GM21447 (cell line): Measurements from ENCODE around the gene S100PBP.

ENCODE experiments used
- ATAC-seq: cut with Tn5 transposase; IDR thresholded peaks from one replicate; pipeline ENCODE4 v1.9.1; 2021; ENCODE audit not compliant: unreplicated experiment

The S100PBP gene

DNA sequence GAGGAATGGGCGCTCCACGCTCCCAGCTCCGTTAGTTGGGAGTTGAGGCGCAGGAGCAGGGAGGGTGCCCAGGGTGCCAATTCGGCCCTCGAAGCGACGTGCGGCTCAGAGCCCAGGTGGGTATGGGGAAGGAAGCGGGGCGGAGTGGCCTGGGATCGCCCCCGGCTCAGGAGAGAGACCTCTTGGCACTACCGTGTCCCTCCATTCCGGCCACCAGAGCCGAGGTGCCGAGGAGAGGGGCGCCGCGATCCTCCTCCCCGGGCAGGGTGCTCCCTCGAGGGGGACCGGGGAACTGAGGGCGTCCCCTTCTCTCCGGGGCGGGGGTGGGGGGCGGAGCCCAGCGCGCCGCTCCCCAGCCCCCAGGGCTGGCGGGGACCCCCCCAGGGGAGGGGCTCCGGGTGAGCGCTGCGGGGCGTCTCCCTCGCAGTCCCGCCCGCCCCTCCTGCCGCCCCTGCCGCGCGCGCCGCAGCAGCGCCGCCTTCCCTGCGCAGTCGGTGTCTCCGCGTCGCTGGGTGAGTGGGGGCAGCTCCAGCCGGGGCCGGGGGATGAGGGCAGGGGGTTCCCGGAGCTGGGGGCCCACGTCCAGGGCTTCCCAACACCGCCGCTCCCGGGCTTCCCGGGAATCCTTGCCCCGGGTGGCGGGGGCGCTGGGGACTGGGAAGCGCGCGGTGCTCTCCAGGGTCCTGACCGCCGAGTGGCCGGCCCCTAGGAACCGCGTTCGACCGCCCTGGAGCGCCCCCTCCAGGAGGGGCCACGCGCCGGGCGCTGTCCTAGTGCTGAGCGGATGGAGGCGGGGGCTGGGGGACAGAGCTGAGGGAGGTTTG is 68.8 kb downstream of the S100PBP start, which contains the start of gene HPCA:
TSS of gene HPCA (plus strand) at position 488 of the 824 bp plus-strand sequence. CDS start 2,408 bp downstream, outside the sequence.
- no peak for ATAC-seq

DNA sequence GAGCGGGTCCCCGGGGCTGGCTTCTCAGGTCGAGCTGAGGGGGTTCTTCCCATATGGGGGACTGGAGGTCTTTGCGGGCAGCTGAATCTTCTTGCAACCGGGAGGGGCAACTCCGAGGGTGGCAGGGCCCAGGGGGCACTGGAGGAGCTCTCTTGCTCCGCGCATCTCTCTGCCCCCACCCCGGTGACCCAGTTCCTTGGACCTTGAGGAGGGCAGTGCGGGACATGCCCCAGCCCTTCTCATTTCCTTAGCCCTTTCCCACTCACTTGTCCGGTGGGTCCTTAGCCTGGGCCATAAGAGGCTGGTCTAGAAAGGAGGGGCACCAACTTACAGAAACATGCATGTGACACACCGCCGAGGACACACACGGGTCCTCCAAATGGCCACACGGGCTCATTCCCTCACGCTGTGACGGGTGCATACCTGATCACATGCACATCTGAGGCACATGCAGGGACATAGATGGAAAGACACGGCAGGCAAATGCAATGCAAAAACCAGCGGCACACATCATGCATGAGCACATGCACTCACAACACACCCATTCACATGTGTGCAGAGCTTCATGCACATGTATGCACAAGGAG is 69.5 kb downstream of the S100PBP start:
- no peak for ATAC-seq

DNA sequence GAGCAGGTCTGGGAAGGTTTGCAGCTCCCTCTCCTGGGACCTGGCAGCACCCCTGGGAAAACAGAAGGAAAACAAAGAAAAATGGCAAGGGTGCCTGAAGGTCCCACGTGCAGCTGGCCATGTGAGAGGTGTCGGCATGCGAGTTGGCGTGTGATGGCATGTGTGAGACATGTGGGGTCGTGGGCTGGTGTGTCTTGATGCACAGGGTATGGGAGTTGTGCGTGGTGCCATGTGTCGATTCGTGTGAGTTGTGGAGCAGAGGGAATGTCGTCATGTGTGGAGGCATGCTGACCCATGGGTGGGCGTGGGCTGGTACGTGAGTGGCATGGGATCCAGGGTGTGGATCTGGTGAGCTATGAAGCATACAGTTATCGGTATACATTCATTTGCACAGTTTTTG is 70.2 kb downstream of the S100PBP start:
- ATAC-seq: no peak

DNA sequence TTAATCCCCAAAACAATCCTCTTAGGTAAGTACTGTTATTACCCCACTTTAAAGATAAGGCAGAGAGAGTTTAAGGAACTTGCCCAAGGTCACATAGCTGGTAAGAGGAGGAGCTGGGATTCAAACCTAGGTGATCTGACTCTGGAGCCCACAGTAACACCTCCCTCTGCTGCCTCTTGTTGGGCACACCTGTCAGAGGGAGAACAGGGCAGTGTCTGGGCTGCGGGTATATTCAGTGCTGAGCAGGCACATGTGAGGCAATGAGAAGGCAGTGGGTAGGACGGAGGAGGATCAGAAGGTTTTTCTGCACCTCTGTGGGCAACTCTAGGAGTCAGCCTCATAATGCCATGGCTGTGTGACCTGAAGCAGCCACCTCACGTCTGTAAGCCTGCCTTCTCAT is 70.7 kb downstream of the S100PBP start:
- ATAC-seq: no peak

DNA sequence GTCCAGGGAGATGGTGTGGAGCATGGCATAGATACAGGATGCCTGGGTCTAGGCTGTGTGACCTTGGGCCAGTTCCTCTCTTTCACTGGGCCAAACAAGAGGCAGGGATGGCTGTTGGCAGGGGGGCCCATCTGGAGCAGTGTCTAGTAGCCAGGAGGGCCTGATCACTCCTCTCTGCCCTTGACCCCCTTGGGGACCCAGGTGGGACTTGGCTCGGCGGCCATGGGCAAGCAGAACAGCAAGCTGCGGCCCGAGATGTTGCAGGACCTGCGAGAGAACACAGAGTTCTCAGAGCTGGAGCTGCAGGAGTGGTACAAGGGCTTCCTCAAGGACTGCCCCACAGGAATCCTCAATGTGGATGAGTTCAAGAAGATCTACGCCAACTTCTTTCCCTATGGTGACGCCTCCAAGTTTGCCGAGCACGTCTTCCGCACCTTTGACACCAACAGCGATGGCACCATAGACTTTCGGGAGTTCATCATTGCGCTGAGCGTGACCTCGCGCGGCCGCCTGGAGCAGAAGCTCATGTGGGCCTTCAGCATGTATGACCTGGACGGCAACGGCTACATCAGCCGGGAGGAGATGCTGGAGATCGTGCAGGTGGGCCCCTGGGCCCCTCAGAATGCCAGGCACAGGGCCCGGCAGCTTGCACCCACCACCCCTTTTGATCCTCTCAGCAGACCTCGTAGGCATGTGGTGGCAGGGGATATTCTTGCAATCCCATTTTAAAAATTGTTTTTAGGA is 71.4 kb downstream of the S100PBP start:
- no peak for ATAC-seq

DNA sequence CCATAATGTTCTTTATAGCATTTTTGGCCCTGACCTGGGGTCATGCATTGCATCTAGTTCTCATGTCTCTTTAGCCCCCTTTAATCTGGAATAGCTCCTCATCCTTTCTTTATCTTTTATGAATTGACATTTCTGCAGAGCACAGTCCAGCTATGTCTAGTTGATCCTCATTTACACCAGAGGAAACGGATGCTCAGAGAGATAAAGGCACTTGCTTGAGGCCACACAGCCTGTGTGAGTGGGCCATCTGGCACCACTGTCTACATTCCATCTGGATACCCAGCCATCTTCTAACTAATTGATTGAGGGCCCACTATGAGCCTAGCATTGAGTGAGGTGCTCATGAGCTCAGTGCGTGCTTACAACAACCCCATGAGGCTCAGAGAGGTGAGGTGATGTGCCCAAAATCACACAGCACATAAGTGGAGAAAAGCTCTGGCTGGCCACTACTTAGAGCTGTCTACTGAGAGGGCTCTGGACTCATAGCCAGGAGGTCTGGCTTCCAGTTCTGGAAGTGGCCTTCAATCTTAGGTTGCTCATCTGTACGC is 72.4 kb downstream of the S100PBP start:
- no peak for ATAC-seq

DNA sequence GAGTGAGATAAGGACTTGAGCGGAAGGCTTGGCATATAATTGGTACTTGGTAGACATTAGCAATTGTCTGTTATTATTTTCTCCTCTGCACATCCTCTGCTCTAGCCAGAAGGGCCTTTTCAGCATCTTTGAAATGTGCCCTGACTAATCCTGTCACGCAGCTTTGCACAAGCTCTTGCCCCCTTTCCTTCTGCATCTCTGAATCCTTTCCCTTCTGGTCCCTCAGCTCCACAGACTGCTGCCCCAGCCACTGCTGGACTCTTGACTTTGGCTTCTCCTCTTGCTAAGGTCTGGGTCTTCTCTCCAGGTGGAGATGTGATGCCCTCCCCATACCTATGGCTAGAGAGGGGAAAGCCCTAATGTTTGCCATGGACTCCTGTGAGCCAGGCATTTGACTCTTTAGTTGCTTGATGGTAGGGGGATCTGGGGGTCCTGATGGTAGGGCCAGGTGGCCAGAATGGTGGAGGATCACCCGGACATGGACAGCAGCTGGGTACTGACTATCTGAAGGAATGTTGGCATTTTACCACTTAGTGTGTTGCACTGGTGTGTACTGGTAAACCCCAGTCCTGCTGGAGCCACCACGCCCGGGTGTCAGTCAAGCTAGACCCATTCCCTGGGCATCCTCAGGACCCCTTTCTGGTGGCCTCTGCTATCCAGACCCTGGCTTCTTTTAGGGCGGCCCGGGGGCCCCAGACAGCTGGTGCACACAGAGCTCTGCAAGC is 73.2 kb downstream of the S100PBP start:
- ATAC-seq: no peak

DNA sequence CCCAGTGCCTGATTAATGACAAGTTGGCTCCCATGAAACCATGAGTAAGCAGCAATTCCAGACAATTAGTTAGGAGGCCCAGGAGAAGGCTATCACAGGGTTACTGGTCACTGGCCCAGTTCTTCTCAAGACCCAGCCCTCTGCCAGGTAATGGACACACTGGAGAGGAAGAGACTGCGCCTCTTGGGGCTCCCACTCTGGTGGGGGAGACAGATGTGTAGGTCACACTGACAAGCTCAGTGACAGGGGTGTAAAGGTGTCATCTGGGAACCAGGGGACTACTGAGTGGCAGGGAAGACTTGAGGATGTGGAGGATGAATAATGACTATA is 73.8 kb downstream of the S100PBP start:
- no peak for ATAC-seq

DNA sequence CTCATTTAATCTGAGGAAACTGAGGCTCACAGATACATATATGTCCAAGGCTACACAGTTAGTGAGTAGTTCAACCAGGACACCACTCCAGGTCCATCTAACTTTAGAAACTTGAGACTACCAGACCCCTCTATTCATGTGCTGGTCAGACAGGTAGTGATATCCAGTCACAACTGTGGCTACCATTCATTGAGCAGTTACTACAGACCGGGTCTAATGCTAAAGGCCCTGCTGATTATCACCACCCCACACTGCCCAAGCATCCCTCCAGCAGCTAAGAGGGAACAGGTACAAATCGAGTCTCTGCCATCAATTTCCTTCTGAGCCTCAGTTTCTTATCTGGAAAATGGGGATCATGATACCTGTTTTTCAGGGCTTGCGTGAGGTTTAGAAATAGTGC is 74.2 kb downstream of the S100PBP start:
- no peak for ATAC-seq

DNA sequence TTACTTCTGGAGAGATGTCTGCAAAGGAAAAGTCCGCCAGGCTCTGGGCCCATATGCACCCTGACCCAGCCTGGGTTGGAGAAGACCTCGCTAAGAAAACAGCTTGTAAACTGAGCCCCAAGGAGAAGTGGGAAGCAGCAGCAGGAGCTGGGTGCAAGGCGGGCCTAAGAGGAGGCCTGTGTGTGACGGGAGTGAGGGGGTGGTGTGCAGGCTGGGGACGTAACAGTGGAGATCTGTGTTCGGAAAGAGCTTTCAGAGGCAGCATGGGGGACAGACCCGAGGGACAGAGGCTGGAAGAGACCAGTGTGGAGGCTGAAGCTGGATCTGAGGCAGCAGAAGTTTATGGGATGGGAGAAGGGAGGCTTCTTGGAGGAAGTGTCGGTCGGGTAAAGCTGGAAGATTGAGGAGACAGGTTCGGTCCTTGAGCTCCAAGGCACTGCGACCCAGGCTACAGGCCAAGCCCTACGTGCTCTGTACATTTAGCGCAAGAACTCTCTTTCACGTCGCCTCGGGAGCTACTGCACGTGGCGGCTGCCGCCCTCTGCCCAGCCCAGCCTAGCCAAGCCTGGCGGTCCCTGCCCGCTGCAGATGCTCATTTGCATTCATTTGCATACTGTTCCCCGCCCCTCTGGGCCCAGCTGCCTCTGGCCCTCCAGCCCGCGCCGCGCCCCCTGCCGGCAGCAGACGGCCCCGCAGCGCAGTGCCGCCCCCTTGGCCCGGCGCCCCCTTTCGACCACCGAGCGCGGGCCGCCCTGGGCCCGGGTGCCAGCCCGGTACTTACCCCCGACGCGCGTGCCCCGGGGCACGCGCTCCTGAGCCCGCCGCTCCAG is 75.1 kb downstream of the S100PBP start:
- ATAC-seq: no peak

DNA sequence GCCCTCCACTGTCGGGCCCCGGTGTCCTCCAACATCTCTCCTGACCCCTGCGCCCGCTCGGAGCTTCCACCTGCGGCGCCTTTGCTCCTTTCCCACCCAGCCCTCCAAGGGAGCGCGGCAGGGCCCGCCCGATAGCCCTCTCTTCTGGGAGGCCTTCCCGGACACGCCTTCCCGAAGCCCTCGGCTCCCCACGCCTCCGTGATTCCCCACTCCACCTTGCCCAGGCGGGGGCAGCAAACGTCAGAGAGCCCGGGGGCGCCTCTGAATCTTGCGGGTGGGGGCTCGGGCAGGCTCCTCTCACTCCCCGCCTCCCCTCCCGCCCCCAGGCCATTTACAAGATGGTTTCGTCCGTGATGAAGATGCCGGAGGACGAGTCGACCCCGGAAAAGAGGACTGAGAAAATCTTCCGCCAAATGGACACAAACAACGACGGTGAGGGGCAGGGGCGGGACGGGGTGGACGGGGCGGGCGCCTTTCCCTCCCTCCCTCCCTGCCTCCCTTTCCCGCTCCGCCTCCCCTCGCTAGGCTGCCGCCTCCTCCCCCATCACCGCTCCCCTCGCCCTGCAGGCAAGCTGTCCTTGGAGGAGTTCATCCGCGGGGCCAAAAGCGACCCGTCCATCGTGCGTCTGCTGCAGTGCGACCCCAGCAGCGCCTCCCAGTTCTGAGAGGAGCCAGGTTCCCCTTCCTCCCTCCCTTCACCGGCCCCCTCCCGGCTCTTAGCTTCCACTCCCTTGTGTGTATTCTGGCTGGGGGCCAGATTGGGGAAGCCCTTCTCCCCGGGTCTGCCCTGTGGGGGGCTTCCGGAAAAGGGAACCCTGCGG is 76.0 kb downstream of the S100PBP start:
- no peak for ATAC-seq

DNA sequence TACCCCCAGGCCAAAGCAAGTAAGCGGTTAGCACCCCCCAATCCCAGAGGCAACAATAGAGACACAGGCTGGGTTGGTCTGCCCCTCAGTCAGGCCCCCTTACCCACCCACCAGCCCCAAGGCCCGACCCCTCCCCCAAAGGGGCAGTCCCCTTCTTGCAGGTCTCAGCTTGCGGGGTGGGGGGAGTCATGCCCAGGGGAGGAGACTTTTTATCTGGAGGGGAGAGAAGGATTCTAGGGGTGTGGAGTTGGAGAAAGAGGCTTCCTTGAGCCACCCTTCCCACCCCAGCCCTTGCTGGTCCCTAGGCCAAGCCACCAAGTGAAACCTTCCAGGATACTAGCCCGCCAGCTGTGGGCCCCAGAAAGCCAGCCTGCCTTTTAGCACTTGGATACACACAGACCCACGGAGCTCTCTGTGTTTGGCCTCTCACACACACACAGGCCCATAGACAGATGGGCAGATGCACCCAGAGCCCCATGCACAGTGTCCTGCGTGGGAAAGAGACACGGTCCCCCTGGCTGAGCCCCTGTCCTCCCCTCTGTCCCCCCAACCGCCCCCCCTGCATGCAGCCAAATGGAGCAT is 76.7 kb downstream of the S100PBP start:
- no peak for ATAC-seq

DNA sequence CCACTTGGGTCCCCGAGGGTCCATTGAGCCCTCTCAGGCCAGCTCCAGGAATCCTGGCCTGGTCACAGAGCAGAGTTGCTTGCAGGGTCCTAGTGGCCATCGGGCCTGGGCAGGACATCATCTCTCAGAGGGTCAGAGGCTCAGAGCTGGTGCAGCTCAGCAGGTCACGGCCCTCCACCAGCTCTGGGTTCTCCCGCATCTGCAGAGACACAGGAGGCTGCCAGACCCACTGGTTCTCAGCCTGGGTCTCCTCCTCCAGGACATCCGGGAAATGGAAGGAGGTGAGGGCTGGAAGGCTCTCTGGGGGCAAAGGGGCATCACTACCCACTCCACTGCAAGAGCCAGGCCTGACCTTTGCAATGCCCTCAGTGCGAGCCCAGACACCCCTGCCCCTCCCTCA is 77.2 kb downstream of the S100PBP start:
- ATAC-seq: no peak

DNA sequence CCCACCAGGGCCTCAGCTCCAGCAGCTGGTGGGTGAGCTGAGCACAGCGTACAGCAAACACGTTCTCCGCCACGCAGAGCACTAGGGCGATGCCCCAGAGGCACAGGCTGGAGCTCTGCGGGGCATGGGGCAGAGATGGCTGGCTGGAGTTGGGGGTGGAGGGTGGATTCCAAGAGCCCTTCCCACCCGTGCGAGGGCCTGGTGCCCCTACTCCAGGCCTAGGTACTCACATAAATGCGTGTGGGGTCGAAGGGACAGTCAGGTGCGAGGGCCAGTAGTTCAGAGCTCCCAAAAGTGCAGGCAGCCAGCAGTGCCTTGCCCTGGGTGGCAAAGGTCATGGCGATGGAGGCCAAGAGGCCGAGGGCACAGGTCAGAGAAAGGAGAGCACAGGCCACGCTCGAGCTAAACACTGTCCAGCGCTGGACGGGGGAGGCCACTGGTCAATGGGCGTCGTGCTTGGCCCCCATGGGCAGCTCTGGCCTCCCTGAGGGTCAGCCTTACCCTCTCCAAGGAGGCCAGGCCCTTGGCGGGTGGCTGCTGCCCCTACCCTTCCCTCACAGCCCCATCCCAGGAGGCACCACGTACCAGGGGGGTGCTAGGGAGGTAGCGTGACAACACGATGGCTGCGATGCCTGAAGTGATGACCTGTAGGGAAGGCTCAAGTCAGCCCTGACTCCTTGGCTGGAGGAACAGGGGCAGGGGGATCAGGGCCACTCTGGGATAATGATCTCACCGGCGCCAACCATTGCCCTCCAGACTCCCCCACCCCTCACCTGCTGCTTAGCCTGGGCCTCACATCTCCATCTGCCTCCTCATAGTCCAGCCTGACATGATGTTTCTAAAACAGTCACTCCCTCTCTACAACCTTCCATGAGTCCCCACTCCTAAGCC is 78.1 kb downstream of the S100PBP start:
- no peak for ATAC-seq

DNA sequence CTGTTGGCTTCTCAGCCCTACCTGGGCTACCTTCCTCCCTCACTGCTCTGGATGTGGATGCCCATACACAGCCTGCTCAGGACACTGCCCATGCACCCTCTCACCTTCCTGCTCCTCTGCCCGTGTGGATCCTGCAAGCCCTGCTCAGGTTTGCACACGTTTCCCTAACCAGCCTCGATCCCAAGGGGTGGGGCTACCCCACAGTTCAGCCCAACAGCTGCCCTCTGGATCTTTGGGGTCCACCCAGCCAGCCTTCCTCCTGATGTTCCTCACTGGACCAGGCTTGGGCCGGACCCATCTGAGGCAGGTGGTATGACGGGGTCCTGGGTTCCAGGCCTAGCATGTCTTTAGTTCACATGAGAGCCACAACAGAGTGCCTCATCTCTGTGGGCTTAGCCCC is 79.0 kb downstream of the S100PBP start:
- no peak for ATAC-seq

DNA sequence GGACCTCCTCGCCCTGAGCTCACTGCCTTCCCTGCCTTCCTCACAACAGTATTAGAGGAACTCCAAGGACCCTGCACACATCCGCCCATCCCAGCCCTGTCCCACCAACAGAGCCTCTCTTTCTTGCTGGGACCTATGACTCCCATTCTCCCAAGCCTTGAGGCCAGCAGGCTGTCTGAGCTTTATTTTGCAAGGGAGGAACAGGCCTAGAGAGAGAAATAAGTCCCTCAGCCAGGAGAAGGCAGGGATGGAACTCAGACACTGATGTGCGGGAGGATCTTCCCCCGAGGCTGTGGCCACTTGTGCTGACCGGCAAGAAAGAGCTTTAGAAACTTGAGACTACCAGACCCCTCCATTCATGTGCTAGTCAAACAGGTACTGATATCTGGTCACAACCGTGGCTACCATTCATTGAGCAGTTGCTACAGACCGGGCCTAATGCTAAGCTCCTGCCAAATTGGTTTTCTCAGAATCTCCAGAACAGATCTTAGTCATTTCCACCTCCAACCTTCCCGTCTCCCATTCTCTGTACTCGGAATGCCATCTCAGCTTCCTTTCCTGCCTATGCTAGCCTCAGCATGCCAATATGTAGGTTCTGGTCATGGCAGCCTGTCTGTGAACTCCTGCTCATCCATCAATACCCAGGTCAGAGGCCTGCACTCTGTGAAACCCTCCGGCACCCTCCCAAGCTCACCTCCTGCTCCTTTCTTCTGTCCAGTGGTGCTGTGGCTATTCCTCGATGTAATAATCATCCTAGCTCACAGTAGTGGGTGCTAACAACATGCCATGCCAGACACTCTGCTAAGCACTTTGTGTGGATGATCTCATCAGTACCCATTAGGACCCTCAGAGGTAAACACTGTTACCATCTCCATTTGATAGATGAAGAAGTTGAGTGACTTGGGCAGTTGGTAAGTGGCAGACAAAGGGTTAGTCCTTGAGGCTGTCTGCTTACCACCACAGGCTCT is 79.9 kb downstream of the S100PBP start:
- no peak for ATAC-seq

DNA sequence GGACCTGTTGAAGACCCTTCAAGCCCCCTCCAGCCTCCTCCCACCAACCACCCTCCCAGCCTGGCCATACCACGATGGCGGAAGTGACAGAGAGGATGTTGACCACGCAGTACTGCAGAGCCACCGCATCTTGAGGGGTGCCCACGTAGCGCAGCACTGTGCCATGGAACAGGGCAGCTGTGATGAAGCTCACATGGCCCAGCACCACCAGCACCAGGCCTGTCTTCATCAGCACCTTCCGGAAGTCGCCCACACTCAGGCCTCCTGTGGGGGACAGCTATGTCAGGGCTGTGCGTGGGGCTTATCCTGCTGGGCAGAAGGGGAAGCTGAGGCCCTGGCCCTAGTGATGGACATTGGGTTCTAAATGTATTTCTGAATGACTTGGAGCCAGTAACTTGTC is 80.6 kb downstream of the S100PBP start:
- no peak for ATAC-seq
